ENCODE results near the gene CCNT1.
"Not testable (repeated sequence)": the region's sequence is repeated elsewhere in the genome, so short reads cannot be mapped to it uniquely, and the experiment has no call there.

Gene CCNT1

GRCh38 chr12:48643011-48643410, 73.5 kb downstream of the CCNT1 start:
- H3K9me3 ChIP-seq (ENCODE audit: insufficient read depth, low read length) = no peaks in the 10 kb centered on the region
- H2AFZ ChIP-seq (ENCODE audit: low read depth, low read length) = no peak overlapping the region
- peaks cover 37% of the 10 kb centered on the region for H3K36me3 ChIP-seq (replicated peaks; ENCODE audit: low read depth, low read length)
- H3K9ac ChIP-seq (ENCODE audit: low read length) = no peak overlapping the region
- no peak for TF ChIP-seq EZH2phosphoT487 (IDR thresholded peaks at IDR 0.05; ENCODE audit: low read depth)
- TF ChIP-seq, protein P1, sequence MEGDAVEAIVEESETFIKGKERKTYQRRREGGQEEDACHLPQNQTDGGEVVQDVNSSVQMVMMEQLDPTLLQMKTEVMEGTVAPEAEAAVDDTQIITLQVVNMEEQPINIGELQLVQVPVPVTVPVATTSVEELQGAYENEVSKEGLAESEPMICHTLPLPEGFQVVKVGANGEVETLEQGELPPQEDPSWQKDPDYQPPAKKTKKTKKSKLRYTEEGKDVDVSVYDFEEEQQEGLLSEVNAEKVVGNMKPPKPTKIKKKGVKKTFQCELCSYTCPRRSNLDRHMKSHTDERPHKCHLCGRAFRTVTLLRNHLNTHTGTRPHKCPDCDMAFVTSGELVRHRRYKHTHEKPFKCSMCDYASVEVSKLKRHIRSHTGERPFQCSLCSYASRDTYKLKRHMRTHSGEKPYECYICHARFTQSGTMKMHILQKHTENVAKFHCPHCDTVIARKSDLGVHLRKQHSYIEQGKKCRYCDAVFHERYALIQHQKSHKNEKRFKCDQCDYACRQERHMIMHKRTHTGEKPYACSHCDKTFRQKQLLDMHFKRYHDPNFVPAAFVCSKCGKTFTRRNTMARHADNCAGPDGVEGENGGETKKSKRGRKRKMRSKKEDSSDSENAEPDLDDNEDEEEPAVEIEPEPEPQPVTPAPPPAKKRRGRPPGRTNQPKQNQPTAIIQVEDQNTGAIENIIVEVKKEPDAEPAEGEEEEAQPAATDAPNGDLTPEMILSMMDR (IDR thresholded peaks at IDR 0.05; ENCODE audit: low read depth, low read length) = no peak
- no peaks in the 10 kb centered on the region for H3K79me2 ChIP-seq (ENCODE audit: low read length)
- no peak overlapping the region for H3K4me2 ChIP-seq (ENCODE audit: low read length)
- no peak overlapping the region for H3K4me3 ChIP-seq (ENCODE audit: low read length)
- H3K4me1 ChIP-seq (ENCODE audit: low read length) = no peaks in the 10 kb centered on the region
- no peaks in the 10 kb centered on the region for H3K27me3 ChIP-seq (ENCODE audit: low read depth, low read length)
- no peaks in the 10 kb centered on the region for H4K20me1 ChIP-seq (ENCODE audit: insufficient read depth, low read length)
- no peak overlapping the region for H3K27ac ChIP-seq (ENCODE audit: low read length)

DNA sequence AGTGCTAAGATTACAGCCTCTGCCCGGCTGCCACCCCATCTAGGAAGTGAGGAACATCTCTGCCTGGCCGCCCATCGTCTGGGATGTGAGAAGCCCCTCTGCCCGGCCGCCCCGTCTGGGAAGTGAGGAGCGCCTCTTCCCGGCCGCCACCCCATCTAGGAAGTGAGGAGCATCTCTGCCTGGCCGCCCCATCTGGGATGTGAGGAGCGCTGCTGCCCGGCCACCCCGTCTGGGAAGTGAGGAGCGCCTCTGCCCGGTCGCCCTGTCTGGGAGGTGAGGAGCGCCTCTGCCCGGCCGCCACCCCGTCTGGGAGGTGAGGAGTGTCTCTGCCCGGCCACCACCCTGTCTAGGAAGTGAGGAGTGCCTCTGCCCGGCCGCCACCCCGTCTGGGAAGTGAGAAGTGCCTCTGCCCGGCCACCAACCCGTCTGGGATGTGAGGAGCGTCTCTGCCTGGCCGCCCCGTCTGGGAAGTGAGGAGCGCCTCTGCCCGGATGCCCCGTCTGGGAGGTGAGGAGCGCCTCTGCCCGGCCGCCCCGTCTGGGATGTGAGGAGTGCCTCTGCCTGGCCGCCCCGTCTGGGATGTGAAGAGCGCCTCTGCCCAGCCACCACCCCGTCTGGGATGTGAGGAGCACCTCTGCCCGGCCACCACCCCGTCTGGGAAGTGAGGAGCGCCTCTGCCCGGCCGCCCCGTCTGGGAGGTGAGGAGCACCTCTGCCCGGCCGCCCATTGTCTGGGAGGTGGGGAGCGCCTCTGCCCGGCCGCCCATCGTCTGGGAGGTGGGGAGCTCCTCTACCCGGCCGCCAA, 74.6 kb downstream of the CCNT1 start:
- H2AFZ ChIP-seq (ENCODE audit: low read depth, low read length); H3K9me3 ChIP-seq (ENCODE audit: insufficient read depth, low read length); H3K4me1 ChIP-seq (ENCODE audit: low read length); H3K9ac ChIP-seq (ENCODE audit: low read length); H3K27ac ChIP-seq (ENCODE audit: low read length); H3K27me3 ChIP-seq (ENCODE audit: low read depth, low read length); H3K4me2 ChIP-seq (ENCODE audit: low read length); H4K20me1 ChIP-seq (ENCODE audit: insufficient read depth, low read length); H3K4me3 ChIP-seq (ENCODE audit: low read length); H3K79me2 ChIP-seq (ENCODE audit: low read length): not testable (repeated sequence)
- peaks cover 36% of the 10 kb centered on the region for H3K36me3 ChIP-seq (replicated peaks; ENCODE audit: low read depth, low read length)

DNA sequence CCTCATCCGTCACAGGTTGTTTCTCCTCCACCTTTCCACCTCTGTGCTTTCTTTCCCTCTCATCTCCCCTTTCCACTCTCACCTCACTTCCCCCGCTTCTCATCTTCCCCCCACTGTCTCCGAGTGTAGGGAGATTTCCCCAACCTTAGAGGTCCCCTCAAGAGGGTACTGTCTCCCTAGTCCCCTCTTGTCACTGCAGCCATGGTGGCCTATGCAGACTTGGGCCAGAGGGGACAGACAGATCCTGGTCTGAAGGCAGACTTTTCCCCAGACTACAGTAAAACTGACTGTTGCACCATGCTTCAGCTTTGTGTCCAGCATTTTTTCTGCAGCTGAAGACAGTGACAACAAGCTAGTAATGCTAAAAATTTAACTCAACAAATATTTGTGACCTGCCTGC, 75.7 kb downstream of the CCNT1 start:
- Histone ChIP-seq H3K36me3 (replicated peaks; ENCODE audit: low read depth, low read length) (peaks cover 27% of the 10 kb centered on the region), H3K4me1 (ENCODE audit: low read length) (no peaks in the 10 kb centered on the region), H2AFZ (ENCODE audit: low read depth, low read length) (no peak overlapping the region), H3K4me2 (ENCODE audit: low read length) (no peak overlapping the region), H3K79me2 (ENCODE audit: low read length) (no peaks in the 10 kb centered on the region), H3K9me3 (ENCODE audit: insufficient read depth, low read length) (no peaks in the 10 kb centered on the region), H3K27ac (ENCODE audit: low read length) (no peak overlapping the region), H3K9ac (ENCODE audit: low read length) (no peak overlapping the region), H4K20me1 (ENCODE audit: insufficient read depth, low read length) (no peaks in the 10 kb centered on the region), H3K27me3 (ENCODE audit: low read depth, low read length) (no peaks in the 10 kb centered on the region), H3K4me3 (ENCODE audit: low read length) (no peak overlapping the region)
- TF ChIP-seq, protein P1 (IDR thresholded peaks at IDR 0.05; ENCODE audit: low read depth, low read length) = no peak
- TF ChIP-seq EZH2phosphoT487 (IDR thresholded peaks at IDR 0.05; ENCODE audit: low read depth) = no peak

- Histone ChIP-seq H3K79me2 (ENCODE audit: low read length) (no peaks in the 10 kb centered on the region), H3K9ac (ENCODE audit: low read length) (no peak overlapping the region), H2AFZ (ENCODE audit: low read depth, low read length) (no peak overlapping the region), H3K4me2 (ENCODE audit: low read length) (no peak overlapping the region), H4K20me1 (ENCODE audit: insufficient read depth, low read length) (no peaks in the 10 kb centered on the region), H3K27me3 (ENCODE audit: low read depth, low read length) (no peaks in the 10 kb centered on the region), H3K9me3 (ENCODE audit: insufficient read depth, low read length) (no peaks in the 10 kb centered on the region), H3K4me1 (ENCODE audit: low read length) (no peaks in the 10 kb centered on the region), H3K36me3 (replicated peaks; ENCODE audit: low read depth, low read length) (peaks cover 26% of the 10 kb centered on the region), H3K27ac (ENCODE audit: low read length) (no peak overlapping the region), H3K4me3 (ENCODE audit: low read length) (no peak overlapping the region)
- no peak for TF ChIP-seq EZH2phosphoT487 (IDR thresholded peaks at IDR 0.05; ENCODE audit: low read depth)
- TF ChIP-seq, protein P1 (IDR thresholded peaks at IDR 0.05; ENCODE audit: low read depth, low read length) = no peak
Observed at GRCh38 chr12:48640428-48640827, 76.1 kb downstream of the CCNT1 start.

Data from OCI-LY3 (cell line).